HepG2 (cell line): ENCODE measurements around the gene TCEANC2. TPM values are rescaled to one million over a fixed set of nuclear protein-coding genes. Genes with fewer than 3 reads are reported as not detected.

Source experiments
- EHMT2 ChIP-seq: fragments of 200-600 bp; sonication (generic); IDR thresholded peaks from 2 replicates; pipeline ENCODE4 v1.7.0; 2017; ENCODE audit warnings: antibody characterized with exemption, low read depth, low read length, borderline replicate concordance
- FOSL2 ChIP-seq: sonication (generic); formaldehyde crosslinking; IDR thresholded peaks from 2 replicates; pipeline ENCODE4 v1.4.0; 2020; ENCODE audit warnings: missing genetic modification reagents
- GZF1 ChIP-seq: sonication (generic); formaldehyde crosslinking; IDR thresholded peaks from 2 replicates; pipeline ENCODE4 v1.5.1; 2020; ENCODE audit warnings: mild to moderate bottlenecking, missing genetic modification reagents
- JUNB ChIP-seq: sonication (generic); formaldehyde crosslinking; IDR thresholded peaks from 2 replicates; pipeline ENCODE4 v1.8.0; 2022; ENCODE audit warnings: missing genetic modification reagents, mild to moderate bottlenecking, borderline replicate concordance
- KLF15 ChIP-seq: sonication (generic); formaldehyde crosslinking; IDR thresholded peaks from 2 replicates; pipeline ENCODE4 v1.8.1; 2023; ENCODE audit warnings: borderline replicate concordance, mild to moderate bottlenecking, inconsistent platforms, missing genetic modification reagents, mixed read lengths
- MAFK ChIP-seq, 2 experiments: IDR thresholded peaks in 1 of 2; conservative IDR thresholded peaks in 1 of 2; 2 replicates each; pipeline ENCODE4 v1.6.1; 2011; ENCODE audit warnings: improper control_type of control experiment in 2 of 2, low read length in 2 of 2
- NONO ChIP-seq, 2 experiments: fragments of 450-650 bp in 1 of 2; sonication (generic) in 1 of 2; formaldehyde crosslinking in 1 of 2; IDR thresholded peaks in 1 of 2; conservative IDR thresholded peaks in 1 of 2; 2 replicates each; pipeline versions ENCODE4 v1.6.1 to v1.8.0; 2017 to 2022; ENCODE audit warnings: mild to moderate bottlenecking in 1 of 2, missing genetic modification reagents in 1 of 2, moderate library complexity in 1 of 2
- NR2F1 ChIP-seq, 2 experiments: fragments of 450-650 bp in 1 of 2; formaldehyde crosslinking in 1 of 2; IDR thresholded peaks; 2 replicates each; pipeline versions ENCODE4 v1.5.0 to v1.6.1; 2016 to 2020; ENCODE audit warnings: mild to moderate bottlenecking in 1 of 2, missing compliant biosample characterization in 1 of 2, missing genetic modification reagents in 1 of 2, moderate library complexity in 1 of 2
- ZBTB20 ChIP-seq: sonication (generic); formaldehyde crosslinking; IDR thresholded peaks from 2 replicates; pipeline ENCODE4 v1.8.1; 2023; ENCODE audit warnings: missing genetic modification reagents, low read depth, mild to moderate bottlenecking, borderline replicate concordance
- ZFP36L2 ChIP-seq: sonication (generic); formaldehyde crosslinking; IDR thresholded peaks from 2 replicates; pipeline ENCODE4 v1.4.0; 2020; ENCODE audit warnings: missing genetic modification reagents
- ZHX2 ChIP-seq, 2 experiments: sonication (generic) in 1 of 2; formaldehyde crosslinking in 1 of 2; IDR thresholded peaks; 2 replicates each; pipeline versions ENCODE4 v1.6.1 to v1.9.0; 2014 to 2022; ENCODE audit warnings: antibody characterized with exemption in 1 of 2, borderline replicate concordance in 1 of 2, inconsistent platforms in 1 of 2, low read depth in 1 of 2, missing genetic modification reagents in 1 of 2
- ZNF101 ChIP-seq: sonication (generic); formaldehyde crosslinking; IDR thresholded peaks from 2 replicates; pipeline ENCODE4 v1.4.0; 2020; ENCODE audit warnings: mild to moderate bottlenecking, low read depth, missing genetic modification reagents, borderline replicate concordance
- ZNF644 ChIP-seq: IDR thresholded peaks from 2 replicates; pipeline ENCODE4 v1.6.1; 2016; ENCODE audit warnings: low read depth
- ZNF710 ChIP-seq: sonication (generic); formaldehyde crosslinking; IDR thresholded peaks from 2 replicates; pipeline ENCODE4 v1.5.0; 2020; ENCODE audit warnings: mild to moderate bottlenecking, missing genetic modification reagents, borderline replicate concordance
- polyA plus RNA-seq, 8 experiments: library from polyadenylated mRNA; depleted of rRNA in 3 of 8; stranded (reverse) in 7 of 8; unstranded in 1 of 8; fragments of >200 nt; fragmentation: Illumina TruSeq in 4 of 8; extraction: Trizol in 4 of 8; gene quantifications; 2 replicates each; pipeline versions ENCODE4 v1.2.1 to v1.2.3, GENCODE V29; 2011 to 2016; ENCODE audit warnings: low read depth in 4 of 8, missing spikeins in 1 of 8, mixed read lengths in 1 of 8; ENCODE audit not compliant: insufficient read depth in 1 of 8
- total RNA-seq, 5 experiments: library from RNA; depleted of rRNA; stranded (reverse); fragments of >200 nt; fragmentation: Illumina TruSeq; extraction: Trizol; gene quantifications; 2 replicates each; pipeline ENCODE4 v1.2.3, GENCODE V29; 2016; ENCODE audit warnings: low read depth in 1 of 5
- TF ChIP-seq, protein P1 (sequence below): fragments of 450-650 bp; IDR thresholded peaks from 2 replicates; pipeline ENCODE4 v1.6.1; 2017; ENCODE audit warnings: mild to moderate bottlenecking

Gene TCEANC2
- total and polyA plus RNA-seq, 2 of the 13 experiments (the other 11 are each of a cell fraction or from before 2014, with no cell fraction given), result 3.8 to 5.0 TPM

- TF ChIP-seq, protein P1, sequence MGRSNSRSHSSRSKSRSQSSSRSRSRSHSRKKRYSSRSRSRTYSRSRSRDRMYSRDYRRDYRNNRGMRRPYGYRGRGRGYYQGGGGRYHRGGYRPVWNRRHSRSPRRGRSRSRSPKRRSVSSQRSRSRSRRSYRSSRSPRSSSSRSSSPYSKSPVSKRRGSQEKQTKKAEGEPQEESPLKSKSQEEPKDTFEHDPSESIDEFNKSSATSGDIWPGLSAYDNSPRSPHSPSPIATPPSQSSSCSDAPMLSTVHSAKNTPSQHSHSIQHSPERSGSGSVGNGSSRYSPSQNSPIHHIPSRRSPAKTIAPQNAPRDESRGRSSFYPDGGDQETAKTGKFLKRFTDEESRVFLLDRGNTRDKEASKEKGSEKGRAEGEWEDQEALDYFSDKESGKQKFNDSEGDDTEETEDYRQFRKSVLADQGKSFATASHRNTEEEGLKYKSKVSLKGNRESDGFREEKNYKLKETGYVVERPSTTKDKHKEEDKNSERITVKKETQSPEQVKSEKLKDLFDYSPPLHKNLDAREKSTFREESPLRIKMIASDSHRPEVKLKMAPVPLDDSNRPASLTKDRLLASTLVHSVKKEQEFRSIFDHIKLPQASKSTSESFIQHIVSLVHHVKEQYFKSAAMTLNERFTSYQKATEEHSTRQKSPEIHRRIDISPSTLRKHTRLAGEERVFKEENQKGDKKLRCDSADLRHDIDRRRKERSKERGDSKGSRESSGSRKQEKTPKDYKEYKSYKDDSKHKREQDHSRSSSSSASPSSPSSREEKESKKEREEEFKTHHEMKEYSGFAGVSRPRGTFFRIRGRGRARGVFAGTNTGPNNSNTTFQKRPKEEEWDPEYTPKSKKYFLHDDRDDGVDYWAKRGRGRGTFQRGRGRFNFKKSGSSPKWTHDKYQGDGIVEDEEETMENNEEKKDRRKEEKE, result no peak
- TF ChIP-seq ZNF710 (CRISPR knock-in tag), result no peak
- TF ChIP-seq NONO (IDR thresholded peaks at IDR 0.05), result no peak
- 0 out of 2 replicates have a peak, but pooled peaks have one; percentile 33 for TF ChIP-seq NONO (CRISPR knock-in tag; conservative IDR thresholded peaks at IDR 0.05)
- no peak for TF ChIP-seq GZF1 (CRISPR knock-in tag)
- peak; percentile 58; the same call in 1 of the 2 replicates for TF ChIP-seq FOSL2 (CRISPR knock-in tag)
- no peak for TF ChIP-seq NR2F1 (CRISPR knock-in tag; IDR thresholded peaks at IDR 0.05)
- no peak for TF ChIP-seq ZNF101
- no peak for TF ChIP-seq MAFK (conservative IDR thresholded peaks at IDR 0.05 in 1 of 2, IDR thresholded peaks at IDR 0.05 in 1 of 2; ENCODE audit: low read length in 2 of 2)
- no peak for TF ChIP-seq ZHX2 (IDR thresholded peaks at IDR 0.05; ENCODE audit: low read depth)
- TF ChIP-seq ZHX2 (CRISPR knock-in tag; IDR thresholded peaks at IDR 0.05; ENCODE audit: borderline replicate concordance), result no peak
- no peak for TF ChIP-seq JUNB (CRISPR knock-in tag)
- TF ChIP-seq ZBTB20 (CRISPR knock-in tag), result peak; percentile 63; the same call in 1 of the 2 replicates
- TF ChIP-seq KLF15 (CRISPR knock-in tag), result no peak
- peak; percentile 82; the same call in 1 of the 2 replicates for TF ChIP-seq ZNF644
- no peak for TF ChIP-seq ZFP36L2 (CRISPR knock-in tag)
- TF ChIP-seq EHMT2, result no peak
Observed at GRCh38 chr1:54081306-54082270, 28.2 kb downstream of the TCEANC2 start (continued).
